ENCODE results near the gene IGSF6. TPM values are rescaled to one million over a fixed set of nuclear protein-coding genes. Genes with fewer than 3 reads are reported as not detected.

Gene IGSF6
- total RNA-seq, 1 experiment from 2014 or later = 0.36 TPM

- Histone ChIP-seq H3F3A (ENCODE audit: low read length, unreplicated experiment) (no peaks in the 10 kb centered on the region), H3K79me2 (ENCODE audit: low read length) (peaks cover 41% of the 10 kb centered on the region), H3K9me2 (replicated peaks; ENCODE audit: low read length) (no peaks in the 10 kb centered on the region), H3K9me3 (ENCODE audit: low read length) (no peaks in the 10 kb centered on the region), H2AFZ (ENCODE audit: low read length) (no peak overlapping the region), H3K36me3 (ENCODE audit: low read depth, low read length) (peaks cover 8% of the 10 kb centered on the region; the same call in 1 of the 2 replicates), H4K20me1 (ENCODE audit: low read length) (no peaks in the 10 kb centered on the region), H3K4me1 (ENCODE audit: insufficient read depth, low read length) (0 out of 2 replicates have a peak, but pooled peaks cover 6% of the 10 kb centered on the region), H3K27ac (ENCODE audit: low read length) (no peak overlapping the region), H3K27me3 (ENCODE audit: low read length) (no peaks in the 10 kb centered on the region), H3K4me2 (ENCODE audit: low read length) (no peak overlapping the region), H3K4me3 (ENCODE audit: low read length) (no peak overlapping the region), H3K9ac (ENCODE audit: low read length) (no peak overlapping the region)
- DNase-seq (no peak), ATAC-seq (no peak)
- ChIA-PET CTCF (no interaction called here), POLR2A (ENCODE audit: unreplicated experiment) (no interaction called here)
- BruUV-seq (replicated peaks) = no TSS peak
- no peak for TF ChIP-seq EZH2 (IDR thresholded peaks at IDR 0.05; ENCODE audit: low read length, unreplicated experiment)
- no peak for TF ChIP-seq EZH2phosphoT487 (IDR thresholded peaks at IDR 0.05; ENCODE audit: borderline replicate concordance, low read length)
- TF ChIP-seq, protein P1, sequence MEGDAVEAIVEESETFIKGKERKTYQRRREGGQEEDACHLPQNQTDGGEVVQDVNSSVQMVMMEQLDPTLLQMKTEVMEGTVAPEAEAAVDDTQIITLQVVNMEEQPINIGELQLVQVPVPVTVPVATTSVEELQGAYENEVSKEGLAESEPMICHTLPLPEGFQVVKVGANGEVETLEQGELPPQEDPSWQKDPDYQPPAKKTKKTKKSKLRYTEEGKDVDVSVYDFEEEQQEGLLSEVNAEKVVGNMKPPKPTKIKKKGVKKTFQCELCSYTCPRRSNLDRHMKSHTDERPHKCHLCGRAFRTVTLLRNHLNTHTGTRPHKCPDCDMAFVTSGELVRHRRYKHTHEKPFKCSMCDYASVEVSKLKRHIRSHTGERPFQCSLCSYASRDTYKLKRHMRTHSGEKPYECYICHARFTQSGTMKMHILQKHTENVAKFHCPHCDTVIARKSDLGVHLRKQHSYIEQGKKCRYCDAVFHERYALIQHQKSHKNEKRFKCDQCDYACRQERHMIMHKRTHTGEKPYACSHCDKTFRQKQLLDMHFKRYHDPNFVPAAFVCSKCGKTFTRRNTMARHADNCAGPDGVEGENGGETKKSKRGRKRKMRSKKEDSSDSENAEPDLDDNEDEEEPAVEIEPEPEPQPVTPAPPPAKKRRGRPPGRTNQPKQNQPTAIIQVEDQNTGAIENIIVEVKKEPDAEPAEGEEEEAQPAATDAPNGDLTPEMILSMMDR (conservative IDR thresholded peaks at IDR 0.05; ENCODE audit: low read depth, low read length) = no peak
- intact Hi-C loops (cut with micrococcal nuclease) = no loop called here
Measured at GRCh38 chr16:21617607-21618006, 34.8 kb downstream of the IGSF6 start.

DNA sequence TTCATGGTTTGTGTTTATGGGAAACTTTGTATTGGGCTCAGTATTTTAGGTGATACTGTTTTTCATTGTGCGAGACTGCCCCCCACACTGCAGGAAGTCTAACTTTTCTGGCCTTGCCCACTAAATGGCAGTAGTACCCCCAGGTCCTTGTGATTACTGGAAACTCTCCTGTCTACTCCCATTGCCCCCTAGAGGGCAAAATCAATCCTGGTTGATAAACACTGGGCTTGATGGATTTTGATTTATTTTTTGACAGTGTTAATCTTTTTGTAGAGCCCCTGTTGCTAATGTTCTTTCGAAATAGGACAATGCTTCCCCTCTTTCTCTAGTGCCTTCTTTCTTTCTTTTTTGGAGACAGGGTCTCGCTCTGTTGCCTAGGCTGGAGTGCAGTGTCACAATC, 37.5 kb downstream of the IGSF6 start:
- Histone ChIP-seq H3K4me2 (ENCODE audit: low read length) (no peak overlapping the region), H3K9ac (ENCODE audit: low read length) (no peak overlapping the region), H3K9me2 (replicated peaks; ENCODE audit: low read length) (no peaks in the 10 kb centered on the region), H3K4me1 (ENCODE audit: insufficient read depth, low read length) (peaks cover 26% of the 10 kb centered on the region), H3K9me3 (ENCODE audit: low read length) (no peaks in the 10 kb centered on the region), H4K20me1 (ENCODE audit: low read length) (0 out of 2 replicates have a peak, but pooled peaks cover 5% of the 10 kb centered on the region), H3K36me3 (ENCODE audit: low read depth, low read length) (peaks cover 4% of the 10 kb centered on the region; the same call in 1 of the 2 replicates), H3K27ac (ENCODE audit: low read length) (no peak overlapping the region), H2AFZ (ENCODE audit: low read length) (no peak overlapping the region), H3K79me2 (ENCODE audit: low read length) (peaks cover 68% of the 10 kb centered on the region), H3F3A (ENCODE audit: low read length, unreplicated experiment) (no peaks in the 10 kb centered on the region), H3K4me3 (ENCODE audit: low read length) (no peak overlapping the region), H3K27me3 (ENCODE audit: low read length) (no peaks in the 10 kb centered on the region)
- intact Hi-C loops (cut with micrococcal nuclease) = no loop called here
- TF ChIP-seq, protein P1 (conservative IDR thresholded peaks at IDR 0.05; ENCODE audit: low read depth, low read length) = peak; percentile 49
- no peak for TF ChIP-seq EZH2 (IDR thresholded peaks at IDR 0.05; ENCODE audit: low read length, unreplicated experiment)
- no peak for ATAC-seq
- no peak for DNase-seq
- CTCF ChIA-PET = no interaction called here
- BruUV-seq (replicated peaks) = no TSS peak
- POLR2A ChIA-PET (ENCODE audit: unreplicated experiment) = no interaction called here

GRCh38 chr16:21613781-21614180, 38.6 kb downstream of the IGSF6 start:
- no peaks in the 10 kb centered on the region for H3F3A ChIP-seq (ENCODE audit: low read length, unreplicated experiment)
- ChIA-PET POLR2A (ENCODE audit: unreplicated experiment) (no interaction called here), CTCF (no interaction called here)
- H3K27me3 ChIP-seq (ENCODE audit: low read length) = no peaks in the 10 kb centered on the region
- H3K27ac ChIP-seq (ENCODE audit: low read length) = no peak overlapping the region
- H3K9me3 ChIP-seq (ENCODE audit: low read length) = no peaks in the 10 kb centered on the region
- H3K36me3 ChIP-seq (ENCODE audit: low read depth, low read length) = peaks cover 4% of the 10 kb centered on the region; the same call in 1 of the 2 replicates
- 0 out of 2 replicates have a peak, but pooled peaks cover 5% of the 10 kb centered on the region for H4K20me1 ChIP-seq (ENCODE audit: low read length)
- no peak for DNase-seq
- peaks cover 26% of the 10 kb centered on the region for H3K4me1 ChIP-seq (ENCODE audit: insufficient read depth, low read length)
- intact Hi-C loops (cut with micrococcal nuclease) = no loop called here
- H3K9ac ChIP-seq (ENCODE audit: low read length) = no peak overlapping the region
- no peaks in the 10 kb centered on the region for H3K9me2 ChIP-seq (replicated peaks; ENCODE audit: low read length)
- no peak overlapping the region for H3K4me3 ChIP-seq (ENCODE audit: low read length)
- H2AFZ ChIP-seq (ENCODE audit: low read length) = no peak overlapping the region
- no peak for ATAC-seq
- peaks cover 79% of the 10 kb centered on the region for H3K79me2 ChIP-seq (ENCODE audit: low read length)
- no TSS peak for BruUV-seq (replicated peaks)
- TF ChIP-seq EZH2 (IDR thresholded peaks at IDR 0.05; ENCODE audit: low read length, unreplicated experiment) (no peak), EZH2phosphoT487 (IDR thresholded peaks at IDR 0.05; ENCODE audit: borderline replicate concordance, low read length) (no peak)
- TF ChIP-seq, protein P1 (conservative IDR thresholded peaks at IDR 0.05; ENCODE audit: low read depth, low read length) = no peak
- H3K4me2 ChIP-seq (ENCODE audit: low read length) = no peak overlapping the region
